GM18907 (cell line): ENCODE data around the gene DTNB.
A peak's percentile ranks its signal among the peaks of the same experiment; 100 is the strongest.

Experiments
- ATAC-seq: cut with Tn5 transposase; IDR thresholded peaks from one replicate; pipeline ENCODE4 v1.9.1; 2021; ENCODE audit warnings: mild to moderate bottlenecking, moderate library complexity; ENCODE audit not compliant: unreplicated experiment

The DTNB gene

GRCh38 chr2:25473758-25474340 lies 199.5 kb downstream of the DTNB start:
- ATAC-seq, result no peak

DNA sequence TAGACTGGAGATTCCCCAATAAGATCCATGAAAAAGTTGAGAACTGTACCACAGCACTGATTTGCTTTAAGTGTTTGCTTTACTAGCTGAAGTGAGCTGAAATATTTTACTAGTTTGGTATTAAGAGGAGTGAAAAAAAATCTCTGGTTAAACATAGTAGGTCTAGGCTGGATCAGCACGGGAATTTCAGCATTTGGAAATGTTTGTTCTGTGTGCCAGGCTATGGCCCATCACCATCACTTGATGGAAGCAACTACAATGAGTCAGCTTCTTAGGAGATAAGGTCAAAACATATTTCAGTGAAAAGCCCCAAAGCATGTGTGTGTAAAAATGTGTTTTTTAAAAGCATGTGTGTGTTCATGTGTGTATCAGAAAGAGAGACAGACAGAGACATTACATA lies 200.2 kb downstream of the DTNB start:
- ATAC-seq, result no peak

DNA sequence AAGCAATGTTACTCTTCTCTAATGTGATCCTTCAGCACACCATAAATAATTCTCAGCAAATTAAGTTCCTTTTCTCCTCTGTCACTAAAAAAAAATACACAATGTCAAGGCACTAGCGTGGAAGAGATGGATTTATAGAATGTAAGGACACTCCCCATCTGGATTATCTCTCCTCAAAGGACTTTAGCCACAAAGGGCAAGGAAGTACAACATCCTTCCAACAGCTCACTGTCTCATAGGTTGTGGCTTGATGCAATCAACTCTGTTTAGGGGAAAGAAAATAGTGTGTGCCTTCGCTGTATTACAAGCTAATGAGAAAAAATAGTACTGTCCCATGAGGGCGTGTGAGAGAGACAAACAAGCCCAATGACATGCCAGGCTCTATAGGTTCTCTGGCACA lies 202.6 kb downstream of the DTNB start:
- ATAC-seq, result no peak

- no peak for ATAC-seq
These were observed 205.6 kb downstream of the DTNB start for GRCh38 chr2:25467743-25468142.

DNA sequence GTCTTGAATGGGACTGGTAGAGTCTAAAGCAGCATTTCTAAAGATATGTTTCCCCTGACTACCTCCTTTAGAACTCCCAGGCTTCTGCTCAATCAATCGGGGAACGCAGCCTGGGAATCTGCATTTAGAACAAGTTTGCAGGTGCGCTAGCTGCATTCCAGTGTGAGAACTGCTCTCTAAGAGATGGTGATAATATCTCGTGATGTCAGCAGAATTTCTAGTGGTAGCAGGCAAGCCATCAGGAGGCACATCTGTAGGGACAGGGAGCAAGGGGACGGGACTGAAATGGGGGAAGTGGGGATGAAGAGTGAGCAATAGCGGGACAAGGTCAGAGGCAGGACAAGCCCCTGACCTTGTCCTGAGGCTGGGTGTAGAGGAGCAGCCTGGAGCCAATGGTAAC lies 211.4 kb downstream of the DTNB start:
- ATAC-seq, result no peak

GRCh38 chr2:25460261-25460905 lies 213.0 kb downstream of the DTNB start:
- no peak for ATAC-seq

- no peak for ATAC-seq
These were observed 218.4 kb downstream of the DTNB start for GRCh38 chr2:25454824-25455611.

- ATAC-seq, result peak; percentile 77
These were observed 220.0 kb downstream of the DTNB start for GRCh38 chr2:25453199-25453905.

DNA sequence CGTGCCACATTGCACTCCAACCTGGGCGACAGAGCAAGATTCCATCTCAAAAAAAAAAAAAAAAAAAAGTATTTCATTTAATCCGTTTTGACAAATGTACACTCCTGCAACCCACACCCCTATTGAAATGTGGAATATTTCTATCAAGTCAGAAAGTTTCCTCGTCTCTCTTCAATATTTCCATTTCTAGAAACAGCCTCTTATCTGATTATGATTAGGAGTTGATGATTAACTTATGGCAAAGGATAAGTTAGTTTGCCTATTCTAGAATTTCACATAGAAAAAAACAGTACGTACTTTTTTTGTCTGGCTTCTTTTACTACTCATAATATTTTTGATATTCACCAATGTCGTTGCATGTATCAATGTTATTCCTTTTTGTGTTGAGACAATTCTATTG lies 224.6 kb downstream of the DTNB start:
- no peak for ATAC-seq

DNA sequence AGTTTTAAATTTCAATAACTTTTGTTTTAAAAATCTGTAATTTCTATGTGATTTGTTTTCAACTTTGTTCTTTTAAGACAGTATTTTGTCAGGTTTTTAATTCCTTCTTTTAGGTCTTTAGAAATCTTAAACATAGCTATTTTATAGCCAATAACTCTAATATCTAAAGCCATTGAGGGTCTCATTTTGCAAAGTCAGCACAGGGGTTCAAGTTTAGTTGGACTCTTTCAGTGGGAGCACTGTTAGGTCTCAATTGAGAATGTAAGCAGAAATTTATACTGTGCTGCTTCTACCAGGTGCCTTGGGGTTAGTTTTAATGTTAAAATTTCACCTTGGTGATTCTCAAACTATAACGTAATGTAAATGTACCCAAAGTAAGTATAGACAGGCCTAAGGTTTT lies 226.4 kb downstream of the DTNB start:
- ATAC-seq, result no peak

DNA sequence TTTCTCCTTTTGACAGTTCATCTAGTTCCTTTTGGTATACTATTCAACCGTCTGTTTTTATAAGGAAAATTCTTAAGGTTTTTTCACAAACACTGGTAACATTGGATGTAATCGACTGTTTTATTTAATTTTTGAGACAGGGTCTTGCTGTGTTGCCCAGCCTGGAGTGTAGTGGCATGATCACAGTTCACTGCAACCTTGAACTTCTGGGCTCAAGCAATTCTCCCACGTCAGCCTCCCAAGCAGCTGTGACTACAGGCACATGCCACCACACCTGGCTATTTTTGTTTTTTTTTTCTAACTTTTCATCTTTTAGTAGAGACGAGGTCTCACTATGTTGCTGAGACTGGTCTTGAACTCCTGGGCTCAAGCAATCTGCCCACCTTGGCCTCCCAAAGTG lies 227.3 kb downstream of the DTNB start:
- ATAC-seq, result no peak

DNA sequence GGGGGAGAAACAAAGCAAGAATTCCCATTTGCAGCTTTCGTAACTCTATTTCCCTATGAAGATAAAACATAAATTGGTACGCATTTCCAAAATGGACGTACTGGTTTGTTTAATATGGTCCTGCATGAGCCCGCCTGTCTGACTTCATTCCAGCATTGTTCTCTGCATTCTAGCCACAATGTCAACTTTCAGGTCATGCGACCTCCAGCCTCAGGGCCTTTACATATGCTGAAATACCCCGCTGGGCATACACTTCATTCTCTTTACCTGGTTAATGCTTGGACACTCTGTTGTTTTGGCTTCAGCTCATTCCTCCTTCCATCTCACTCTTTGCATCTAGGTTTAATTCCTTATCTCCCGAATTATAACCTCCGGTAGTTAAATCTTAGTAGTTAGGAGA lies 227.9 kb downstream of the DTNB start:
- ATAC-seq, result no peak

GRCh38 chr2:25444608-25445270 lies 228.6 kb downstream of the DTNB start:
- no peak for ATAC-seq

DNA sequence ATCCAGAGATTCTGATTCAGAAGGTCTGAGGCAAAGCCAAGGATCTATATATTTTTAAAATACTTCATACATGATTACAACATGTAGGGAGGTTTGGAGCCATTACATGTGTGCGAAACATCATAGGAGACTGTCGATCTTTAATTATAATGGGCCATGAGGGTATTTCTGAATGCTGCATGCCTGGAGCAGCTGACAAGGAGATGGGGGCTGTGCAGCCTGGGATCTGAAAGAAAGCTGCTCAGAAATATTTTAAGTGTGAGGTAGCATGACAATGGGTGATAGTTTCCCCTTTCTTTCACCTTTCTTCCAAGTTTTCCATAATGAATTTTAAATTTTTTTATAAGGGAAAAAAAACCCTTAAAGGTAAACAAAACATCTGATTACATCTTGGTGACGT lies 229.6 kb downstream of the DTNB start:
- no peak for ATAC-seq

DNA sequence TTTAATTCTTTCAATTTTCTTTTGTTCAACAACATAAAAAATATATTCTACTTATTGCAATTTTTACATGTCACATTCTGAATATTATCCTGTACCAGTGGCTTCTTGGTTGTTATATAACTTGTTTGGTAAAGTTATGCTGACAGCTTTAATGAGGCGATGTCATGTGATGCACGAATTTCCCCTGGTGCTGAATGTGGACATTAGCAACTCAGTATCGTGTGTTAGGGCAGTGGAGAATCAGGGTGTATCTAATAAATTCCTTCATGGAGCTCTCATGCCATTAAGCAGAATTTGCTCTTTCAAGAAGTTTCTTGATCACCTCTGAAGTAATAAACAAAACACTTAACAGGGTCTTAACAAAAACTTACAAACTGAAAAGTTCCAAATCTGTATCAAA lies 232.0 kb downstream of the DTNB start:
- ATAC-seq, result no peak

DNA sequence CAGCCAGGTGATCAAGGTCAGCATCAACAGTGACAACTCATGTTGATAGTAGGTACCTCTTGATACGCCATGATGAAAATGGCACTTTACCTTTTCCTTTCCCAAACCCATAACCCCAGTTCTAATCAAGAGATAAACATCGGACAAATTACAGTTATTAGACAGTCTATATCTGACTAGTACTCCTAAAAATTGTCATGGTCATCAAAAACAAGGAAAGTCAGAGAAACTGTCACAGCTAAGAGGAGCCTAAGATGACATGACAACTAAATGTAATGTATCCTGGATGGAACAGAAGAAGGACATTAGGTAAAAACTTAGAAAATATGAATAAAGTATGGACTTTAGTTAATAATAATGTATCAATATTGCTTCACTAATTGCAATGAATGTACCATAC lies 234.6 kb downstream of the DTNB start:
- no peak for ATAC-seq

DNA sequence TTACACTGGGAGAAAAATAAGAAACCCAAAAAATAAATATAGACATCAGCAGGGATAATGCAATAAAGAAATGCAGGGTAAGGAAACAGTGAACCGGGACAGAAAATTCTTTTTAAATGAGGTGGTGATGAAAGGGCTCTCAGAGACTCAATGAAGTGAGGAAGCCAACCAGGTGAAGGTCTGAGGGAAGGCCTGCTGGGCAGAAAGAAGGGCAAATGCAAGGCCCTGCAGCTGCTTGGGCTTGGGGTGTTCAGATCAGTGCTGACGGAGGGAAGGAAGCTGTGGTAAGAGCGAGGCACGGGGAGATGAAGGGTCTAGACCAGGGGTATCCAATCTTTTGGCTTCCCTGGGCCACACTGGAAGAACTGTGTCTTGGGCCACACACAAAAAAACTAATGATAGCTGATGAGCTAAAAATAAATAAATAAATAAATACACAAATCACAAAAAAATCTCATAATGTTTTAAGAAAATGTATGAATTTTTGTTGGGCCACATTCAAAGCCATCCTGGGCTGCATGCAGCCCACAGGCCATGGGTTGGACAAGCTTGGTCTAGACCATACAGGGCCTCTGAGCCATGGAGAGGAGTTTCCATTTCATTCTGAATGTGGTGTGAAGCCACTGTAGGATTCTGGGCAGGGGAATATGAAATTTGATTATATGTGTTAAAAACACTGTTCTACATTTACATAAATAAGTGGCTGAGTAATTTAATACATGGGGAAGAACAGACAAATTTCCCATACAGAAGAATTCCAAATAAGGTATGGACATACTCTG lies 235.3 kb downstream of the DTNB start:
- no peak for ATAC-seq

- no peak for ATAC-seq
These were observed 238.0 kb downstream of the DTNB start for GRCh38 chr2:25435421-25435820.

GRCh38 chr2:25431604-25432003 lies 241.8 kb downstream of the DTNB start:
- ATAC-seq, result no peak

GRCh38 chr2:25430556-25430955 lies 242.8 kb downstream of the DTNB start:
- no peak for ATAC-seq
